BLaER1 treated with 17β-estradiol and CSF1 and Interleukin-3, amounts not matched to agents 10 nM and 100 nM (cell line): Measurements from ENCODE around the gene PPP1R12B.
"Not testable (repeated sequence)": the region's sequence is repeated elsewhere in the genome, so short reads cannot be mapped to it uniquely, and the experiment has no call there.

Source experiments
- H3K27ac ChIP-seq, 11 experiments: shearing (Covaris generic); formaldehyde crosslinking; 2 replicates each; pipeline ENCODE4 v1.8.1; 2022
- H3K27me3 ChIP-seq, 11 experiments: shearing (Covaris generic); formaldehyde crosslinking; 2 replicates each; pipeline ENCODE4 v1.8.1; 2022
- H3K36me3 ChIP-seq, 11 experiments: shearing (Covaris generic); formaldehyde crosslinking; 2 replicates each; pipeline ENCODE4 v1.8.1; 2022
- H3K4me1 ChIP-seq, 10 experiments: shearing (Covaris generic); formaldehyde crosslinking; 2 replicates each; pipeline ENCODE4 v1.8.1; 2022
- H3K4me2 ChIP-seq, 11 experiments: shearing (Covaris generic); formaldehyde crosslinking; 2 replicates each; pipeline ENCODE4 v1.8.1; 2022
- H3K4me3 ChIP-seq, 10 experiments: shearing (Covaris generic); formaldehyde crosslinking; 2 replicates each; pipeline ENCODE4 v1.8.1; 2022
- H3K9ac ChIP-seq, 11 experiments: shearing (Covaris generic); formaldehyde crosslinking; 2 replicates each; pipeline ENCODE4 v1.8.1; 2022
- H3K9me3 ChIP-seq, 11 experiments: shearing (Covaris generic); formaldehyde crosslinking; replicated peaks in 1 of 11; 2 replicates each; pipeline ENCODE4 v1.8.1; 2022
- H4K20me1 ChIP-seq, 11 experiments: shearing (Covaris generic); formaldehyde crosslinking; 2 replicates each; pipeline ENCODE4 v1.8.1; 2022
- Cebpa-rat ChIP-seq, 11 experiments: shearing (Covaris generic); IDR thresholded peaks; 2 replicates each; pipeline ENCODE4 v1.8.1; 2022

Gene PPP1R12B

DNA sequence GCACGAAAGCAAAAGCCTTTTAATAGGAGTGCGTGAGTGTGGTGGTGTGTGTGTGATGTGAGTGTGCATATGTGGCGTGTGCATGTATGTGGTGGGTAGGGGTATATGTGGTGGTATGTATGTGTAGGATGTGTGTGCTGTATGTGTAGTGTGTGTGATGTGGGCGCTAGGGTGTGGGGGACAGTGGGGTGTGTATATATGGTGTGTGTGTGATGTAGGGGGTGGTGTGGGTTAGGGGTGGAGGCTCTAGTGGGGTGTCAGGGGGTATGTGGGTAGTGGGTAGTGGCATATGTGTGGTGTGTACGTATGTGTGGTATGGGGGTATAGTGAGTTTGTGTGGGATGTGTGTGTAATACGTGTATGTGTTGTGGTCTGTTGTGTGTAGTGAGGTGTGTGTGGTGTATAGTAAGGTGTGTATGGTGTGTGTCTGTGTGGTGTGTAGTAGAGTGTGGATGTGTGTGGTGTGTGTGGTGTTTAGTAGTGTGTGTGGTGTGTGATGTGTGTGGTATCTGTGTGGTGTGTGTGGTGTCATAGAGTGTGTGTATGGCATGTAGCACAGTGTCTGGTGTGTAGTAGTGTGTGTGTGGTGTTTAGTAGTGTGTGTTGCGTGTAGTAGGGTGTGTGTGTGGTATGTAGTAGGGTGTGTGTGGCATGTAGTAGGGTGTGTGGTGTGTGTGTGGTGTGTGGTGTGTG is 275.7 kb downstream of the PPP1R12B start:
- no peak for TF ChIP-seq Cebpa-rat (IDR thresholded peaks at IDR 0.05)

DNA sequence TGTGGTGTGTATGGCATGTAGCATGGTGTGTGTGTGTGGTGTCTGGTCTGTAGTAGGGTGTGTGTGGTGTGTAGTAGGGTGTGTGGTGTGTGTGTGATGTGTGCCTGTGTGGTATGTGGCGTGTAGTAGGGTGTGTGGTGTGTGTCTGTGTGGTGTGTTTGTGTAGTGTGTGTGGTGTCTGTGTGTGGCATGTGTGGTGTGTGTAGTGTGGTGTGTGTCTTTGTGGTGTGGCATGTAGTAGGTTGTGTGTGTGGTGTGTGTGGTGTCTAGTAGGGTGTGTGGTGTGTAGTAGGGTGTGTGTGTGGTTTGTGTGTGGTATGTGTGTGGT is 276.2 kb downstream of the PPP1R12B start:
- Histone ChIP-seq H3K9me3 (no peaks in the 10 kb centered on the region), H3K4me1 (peaks cover 39 to 75% (median 71%) of the 10 kb centered on the region in 10 experiments), H3K36me3 (no peaks in the 10 kb centered on the region), H4K20me1 (peaks cover 0 to 88% (median 10%) of the 10 kb centered on the region in 11 experiments; a peak in 14 of 22 replicates), H3K27ac (no peak overlapping the region), H3K4me2 (peak overlapping the region in 7 of 11 experiments; percentile 11 to 87 (median 84); a peak in 12 of 22 replicates), H3K27me3 (peaks cover 0 to 95% (median 0%) of the 10 kb centered on the region in 11 experiments; a peak in 11 of 22 replicates), H3K4me3 (no peak overlapping the region), H3K9ac (no peak overlapping the region)
- TF ChIP-seq Cebpa-rat (IDR thresholded peaks at IDR 0.05) = no peak

More for the DNA sequence above, 275.7 kb downstream of the PPP1R12B start:
- Histone ChIP-seq H3K9me3 (no peaks in the 10 kb centered on the region), H3K36me3 (no peaks in the 10 kb centered on the region), H4K20me1 (peaks cover 0 to 88% (median 10%) of the 10 kb centered on the region in 11 experiments; a peak in 14 of 22 replicates), H3K27me3 (peaks cover 0 to 97% (median 0%) of the 10 kb centered on the region in 11 experiments; a peak in 11 of 22 replicates), H3K4me2 (peak overlapping the region in 8 of 11 experiments; percentile 70 to 87 (median 84); a peak in 15 of 22 replicates), H3K27ac (no peak overlapping the region), H3K9ac (no peak overlapping the region), H3K4me1 (peaks cover 39 to 75% (median 67%) of the 10 kb centered on the region in 10 experiments), H3K4me3 (no peak overlapping the region)

DNA sequence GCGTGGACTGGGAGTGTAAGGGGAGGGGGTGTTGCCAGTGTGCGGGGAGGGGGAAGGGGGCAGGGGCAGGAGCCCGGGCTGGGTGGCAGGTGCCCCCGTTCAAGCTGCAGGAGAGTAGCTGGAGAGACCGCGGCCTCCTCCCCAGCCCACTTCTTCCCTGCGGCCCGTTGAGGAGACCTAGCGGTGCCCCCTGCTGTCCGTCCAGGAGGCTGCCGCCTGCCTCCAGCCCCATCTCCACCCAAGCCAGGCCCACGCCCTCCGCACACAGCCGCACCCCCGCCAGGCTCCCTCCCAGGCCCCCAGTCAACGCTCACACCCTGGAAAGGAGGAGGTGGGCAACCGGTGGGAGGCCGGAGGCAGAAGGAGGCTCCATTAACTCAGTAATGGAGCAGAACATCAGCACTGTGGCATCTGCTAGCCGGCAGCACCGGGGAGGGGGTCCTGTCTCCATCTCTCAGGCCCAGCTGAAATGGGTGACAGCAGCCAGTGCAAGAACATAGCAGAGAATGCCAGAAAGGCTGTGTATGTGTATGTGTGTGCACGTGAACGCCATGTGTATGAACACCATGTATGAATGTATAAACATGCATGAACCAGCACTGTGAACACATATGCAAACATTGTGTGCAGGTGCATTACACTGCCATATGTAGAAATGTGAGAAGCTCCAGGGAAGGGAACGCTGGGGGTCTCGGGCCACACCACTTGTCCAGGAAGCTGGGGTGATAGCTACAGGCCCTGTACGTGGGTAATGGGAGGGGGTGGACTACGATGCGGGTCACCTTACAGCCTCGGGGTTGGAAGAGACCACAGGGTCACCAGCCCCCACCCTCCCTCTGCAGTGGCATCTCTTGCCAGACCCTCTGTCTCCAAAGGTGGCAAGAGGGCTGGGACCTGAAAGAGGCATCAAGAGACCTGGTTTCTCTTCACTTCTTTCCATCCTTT is 277.2 kb downstream of the PPP1R12B start:
- H3K4me1 ChIP-seq = peaks cover 39 to 85% (median 80%) of the 10 kb centered on the region in 10 experiments
- no peak overlapping the region for H3K27ac ChIP-seq
- H3K9ac ChIP-seq = no peak overlapping the region
- no peaks in the 10 kb centered on the region for H3K36me3 ChIP-seq
- TF ChIP-seq Cebpa-rat (IDR thresholded peaks at IDR 0.05) = no peak
- peaks cover 0 to 95% (median 4%) of the 10 kb centered on the region in 11 experiments; a peak in 12 of 22 replicates for H3K27me3 ChIP-seq
- peak overlapping the region in 9 of 11 experiments; percentile 76 to 95 (median 87); a peak in 18 of 22 replicates for H3K4me2 ChIP-seq
- no peaks in the 10 kb centered on the region for H3K9me3 ChIP-seq
- peaks cover under 1 to 88% (median 16%) of the 10 kb centered on the region in 11 experiments; a peak in 14 of 22 replicates for H4K20me1 ChIP-seq
- no peak overlapping the region for H3K4me3 ChIP-seq

- Histone ChIP-seq H3K4me1 (peaks cover 50 to 98% (median 93%) of the 10 kb centered on the region in 10 experiments), H4K20me1 (peaks cover 4 to 88% (median 25%) of the 10 kb centered on the region in 11 experiments; a peak in 14 of 22 replicates), H3K4me3 (peak overlapping the region in 1 of 10 experiments; percentile 19; a peak in 1 of 20 replicates), H3K27me3 (peaks cover 0 to 95% (median 5%) of the 10 kb centered on the region in 11 experiments; a peak in 12 of 22 replicates), H3K4me2 (peak overlapping the region; percentile 40 to 95 (median 82))
- not testable (repeated sequence) for H3K9me3 ChIP-seq, H3K27ac ChIP-seq, H3K36me3 ChIP-seq, H3K9ac ChIP-seq
Measured at GRCh38 chr1:202627036-202627435, 278.5 kb downstream of the PPP1R12B start.

- peak overlapping the region; percentile 76 to 95 (median 82); a peak in 19 of 22 replicates for H3K4me2 ChIP-seq
- peaks cover 46 to 93% (median 90%) of the 10 kb centered on the region in 10 experiments for H3K4me1 ChIP-seq
- H3K27ac ChIP-seq = 0 out of 22 replicates have a peak overlapping the region, but pooled peaks of 1 of the 11 experiments have one; percentile 13
- H3K36me3 ChIP-seq = no peaks in the 10 kb centered on the region
- no peak overlapping the region for H3K9ac ChIP-seq
- TF ChIP-seq Cebpa-rat (IDR thresholded peaks at IDR 0.05) = no peak
- peaks cover 0 to 95% (median 5%) of the 10 kb centered on the region in 11 experiments; a peak in 12 of 22 replicates for H3K27me3 ChIP-seq
- no peak overlapping the region for H3K4me3 ChIP-seq
- peaks cover 4 to 88% (median 24%) of the 10 kb centered on the region in 11 experiments; a peak in 14 of 22 replicates for H4K20me1 ChIP-seq
- H3K9me3 ChIP-seq = no peaks in the 10 kb centered on the region
Measured at GRCh38 chr1:202627841-202628565, 279.5 kb downstream of the PPP1R12B start.

DNA sequence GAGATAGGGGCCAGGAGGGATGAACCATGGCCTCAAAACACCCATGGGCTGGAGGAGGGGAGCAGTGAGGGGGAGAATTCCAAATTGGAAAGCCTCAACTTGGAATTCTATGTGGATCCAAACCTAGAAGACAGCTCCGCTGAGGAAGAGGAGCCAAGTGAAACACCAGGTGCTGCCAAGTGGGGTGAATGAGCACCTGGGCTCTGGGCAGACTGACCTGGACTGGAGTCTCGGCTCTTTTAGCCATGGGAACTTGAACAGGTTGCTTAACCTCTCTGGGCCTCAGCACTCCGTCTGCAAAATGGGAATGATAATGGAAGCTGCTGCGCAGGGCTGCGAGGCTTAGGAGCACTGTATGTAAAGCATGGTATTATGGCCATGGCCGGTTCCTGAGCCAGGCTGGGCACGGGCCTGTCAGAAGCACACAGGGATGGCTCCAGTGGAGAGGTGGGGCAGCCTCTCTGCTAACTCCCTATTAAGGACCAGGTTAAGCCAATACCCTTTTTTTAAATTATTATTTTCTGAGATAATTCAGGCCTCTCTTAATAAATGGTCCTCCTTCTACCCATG is 280.2 kb downstream of the PPP1R12B start:
- peak overlapping the region; percentile 76 to 95 (median 82) for H3K4me2 ChIP-seq
- TF ChIP-seq Cebpa-rat (IDR thresholded peaks at IDR 0.05) = no peak
- peaks cover 4 to 88% (median 22%) of the 10 kb centered on the region in 11 experiments; a peak in 14 of 22 replicates for H4K20me1 ChIP-seq
- H3K27me3 ChIP-seq = peaks cover 0 to 95% (median 5%) of the 10 kb centered on the region in 11 experiments; a peak in 12 of 22 replicates
- H3K4me1 ChIP-seq = peaks cover 40 to 85% (median 83%) of the 10 kb centered on the region in 10 experiments
- peak overlapping the region in 2 of 11 experiments; percentile 7 to 23; a peak in 2 of 22 replicates for H3K27ac ChIP-seq
- H3K4me3 ChIP-seq = no peak overlapping the region
- H3K36me3 ChIP-seq = no peaks in the 10 kb centered on the region
- H3K9me3 ChIP-seq = no peaks in the 10 kb centered on the region
- H3K9ac ChIP-seq = no peak overlapping the region

GRCh38 chr1:202629257-202629811 is 280.8 kb downstream of the PPP1R12B start:
- peaks cover 4 to 87% (median 22%) of the 10 kb centered on the region in 11 experiments; a peak in 14 of 22 replicates for H4K20me1 ChIP-seq
- not testable (repeated sequence) for H3K36me3 ChIP-seq, H3K9me3 ChIP-seq, H3K9ac ChIP-seq, H3K4me3 ChIP-seq
- peak overlapping the region; percentile 76 to 95 (median 82) for H3K4me2 ChIP-seq
- H3K27ac ChIP-seq = peak overlapping the region in 1 of 11 experiments; percentile 7; a peak in 2 of 22 replicates
- peaks cover 40 to 79% (median 77%) of the 10 kb centered on the region in 10 experiments for H3K4me1 ChIP-seq
- H3K27me3 ChIP-seq = peaks cover 0 to 95% (median 5%) of the 10 kb centered on the region in 11 experiments; a peak in 12 of 22 replicates

GRCh38 chr1:202630096-202630495 is 281.6 kb downstream of the PPP1R12B start:
- Histone ChIP-seq H3K27me3 (peaks cover 0 to 95% (median 5%) of the 10 kb centered on the region in 11 experiments; a peak in 12 of 22 replicates), H3K4me1 (peaks cover 40 to 72% (median 70%) of the 10 kb centered on the region in 10 experiments), H3K4me2 (peak overlapping the region in 9 of 11 experiments; percentile 46 to 95 (median 78); a peak in 15 of 22 replicates), H4K20me1 (peaks cover 4 to 87% (median 22%) of the 10 kb centered on the region in 11 experiments; a peak in 14 of 22 replicates)
- H3K36me3 ChIP-seq, H3K9me3 ChIP-seq, H3K4me3 ChIP-seq, H3K9ac ChIP-seq, H3K27ac ChIP-seq: not testable (repeated sequence)
